Neural progenitor cell (in vitro differentiated cells): ENCODE measurements around the gene FEV. TPM values are rescaled to one million over a fixed set of nuclear protein-coding genes. Genes with fewer than 3 reads are reported as not detected.
A peak's percentile ranks its signal among the peaks of the same experiment; 100 is the strongest.

Source experiments
- DNase-seq: peaks from one replicate; pipeline ENCODE4 v3.0.0-alpha.2; 2016; ENCODE audit warnings: low spot score
- H2AFZ ChIP-seq: fragments of 200-600 bp; sonication (generic); replicated peaks from 2 replicates; pipeline ENCODE4 v1.6.1; 2016; ENCODE audit warnings: antibody characterized with exemption
- H3F3A ChIP-seq: fragments of 200-600 bp; sonication (generic); 2 replicates; pipeline ENCODE4 v1.6.1; 2016; ENCODE audit warnings: antibody characterized with exemption, low read depth
- H3K27ac ChIP-seq: fragments of 200-600 bp; sonication (generic); 2 replicates; pipeline ENCODE4 v1.5.1; 2016; ENCODE audit warnings: mild to moderate bottlenecking
- H3K27me3 ChIP-seq: fragments of 200-600 bp; sonication (generic); 2 replicates; pipeline ENCODE4 v1.6.1; 2016; ENCODE audit warnings: mild to moderate bottlenecking, moderate library complexity
- H3K36me3 ChIP-seq: fragments of 200-600 bp; sonication (generic); 2 replicates; pipeline ENCODE4 v1.5.1; 2016
- H3K4me1 ChIP-seq: fragments of 200-600 bp; sonication (generic); 2 replicates; pipeline ENCODE4 v1.6.1; 2016; ENCODE audit warnings: mixed run types
- H3K4me2 ChIP-seq: fragments of 200-600 bp; sonication (generic); 2 replicates; pipeline ENCODE4 v1.6.1; 2016
- H3K4me3 ChIP-seq: fragments of 200-600 bp; sonication (generic); 2 replicates; pipeline ENCODE4 v1.5.1; 2016
- H3K79me2 ChIP-seq: fragments of 200-600 bp; sonication (generic); 2 replicates; pipeline ENCODE4 v1.6.1; 2016; ENCODE audit warnings: low read depth
- H3K9ac ChIP-seq: fragments of 200-600 bp; sonication (generic); 2 replicates; pipeline ENCODE4 v1.6.1; 2016
- H3K9me3 ChIP-seq: fragments of 200-600 bp; sonication (generic); 2 replicates; pipeline ENCODE4 v1.5.1; 2016; ENCODE audit warnings: low read depth
- H4K20me1 ChIP-seq: fragments of 200-600 bp; sonication (generic); 2 replicates; pipeline ENCODE4 v1.6.1; 2016; ENCODE audit warnings: low read depth
- H3K27ac Mint-ChIP-seq: 3 replicates; pipeline ENCODE4 v1.8.0; 2021; ENCODE audit warnings: mixed read lengths
- H3K27me3 Mint-ChIP-seq: 2 replicates; pipeline ENCODE4 v1.8.0; 2022; ENCODE audit warnings: low read depth, mild to moderate bottlenecking, inconsistent platforms, moderate library complexity, mixed read lengths; ENCODE audit not compliant: insufficient read depth
- H3K36me3 Mint-ChIP-seq: 3 replicates; pipeline ENCODE4 v1.8.0; 2021; ENCODE audit warnings: mixed read lengths
- H3K4me1 Mint-ChIP-seq: 3 replicates; pipeline ENCODE4 v1.8.0; 2021; ENCODE audit warnings: mixed read lengths
- H3K4me3 Mint-ChIP-seq: 3 replicates; pipeline ENCODE4 v1.8.0; 2021; ENCODE audit warnings: mild to moderate bottlenecking, moderate library complexity, mixed read lengths
- H3K9me3 Mint-ChIP-seq: 3 replicates; pipeline ENCODE4 v1.8.0; 2020; ENCODE audit warnings: mixed read lengths
- EZH2 ChIP-seq: fragments of 200-600 bp; sonication (generic); IDR thresholded peaks from 2 replicates; pipeline ENCODE4 v1.6.1; 2017; ENCODE audit warnings: antibody characterized with exemption, mild to moderate bottlenecking, moderate library complexity
- EZH2phosphoT487 ChIP-seq: fragments of 200-600 bp; sonication (generic); IDR thresholded peaks from 2 replicates; pipeline ENCODE4 v1.6.1; 2017; ENCODE audit warnings: antibody characterized with exemption
- total RNA-seq: library from RNA; depleted of rRNA; stranded (reverse); fragments of >200 nt; gene quantifications from 2 replicates; pipeline ENCODE4 v1.2.3, GENCODE V29; 2015; ENCODE audit warnings: low replicate concordance
- TF ChIP-seq, protein P1 (sequence below): fragments of 200-600 bp; sonication (generic); IDR thresholded peaks from 2 replicates; pipeline ENCODE4 v1.5.1; 2017; ENCODE audit warnings: antibody characterized with exemption, mild to moderate bottlenecking

The FEV gene
- total RNA-seq, 1 donor from 2014 or later: not detected

DNA sequence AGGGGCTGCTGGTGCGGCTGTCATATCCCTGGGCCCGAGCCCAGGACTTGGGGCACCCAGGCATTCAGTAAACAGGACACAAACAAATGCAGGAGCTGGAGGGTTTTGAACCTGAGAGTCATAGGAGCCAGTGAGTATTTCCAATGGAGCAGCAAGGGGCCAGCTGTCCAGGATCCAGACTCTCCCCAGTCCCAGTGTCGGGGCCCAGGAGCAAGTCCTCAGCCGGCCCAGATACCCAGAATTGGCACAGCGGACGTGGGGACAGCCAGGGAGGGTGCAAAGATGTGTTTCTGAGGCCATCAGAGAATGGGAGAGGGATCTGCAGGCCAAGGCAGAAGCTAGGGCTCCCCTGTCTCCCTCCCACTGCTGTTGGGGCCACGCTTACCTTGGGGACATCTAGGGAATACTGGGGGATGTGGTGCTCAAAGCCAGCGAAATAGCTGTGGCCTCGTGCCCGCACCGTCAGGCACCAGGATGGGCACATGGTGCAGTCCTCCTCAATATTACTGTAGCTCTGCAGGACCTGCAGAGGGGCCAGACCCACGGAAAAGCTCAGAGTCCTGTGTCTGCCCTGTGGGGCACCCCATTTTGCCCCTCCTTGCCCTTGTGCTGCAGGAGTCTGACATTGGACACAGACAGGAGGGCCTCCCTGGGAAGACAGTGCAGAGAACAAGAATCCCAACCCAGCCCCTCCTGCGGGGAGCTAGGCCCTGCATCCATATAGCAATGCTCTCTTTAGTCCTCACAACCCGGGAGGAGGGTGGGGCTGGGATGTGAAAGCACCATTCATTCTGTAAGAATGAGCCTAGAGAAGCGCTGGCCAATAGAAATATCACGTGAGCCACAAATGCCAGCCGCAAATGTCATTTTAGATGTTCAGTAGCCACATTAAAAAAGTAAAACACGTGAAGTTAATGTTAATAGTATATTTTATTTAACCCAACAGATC is 40.9 kb upstream of the FEV start:
- DNase-seq: no peak
- Mint-ChIP-seq H3K36me3 (no peaks in the 10 kb centered on the region), H3K9me3 (no peaks in the 10 kb centered on the region), H3K4me1 (peaks cover 7% of the 10 kb centered on the region), H3K27ac (no peak overlapping the region), H3K27me3 (peaks cover 3% of the 10 kb centered on the region), H3K4me3 (no peak overlapping the region)
- Histone ChIP-seq H3K4me3 (no peak overlapping the region), H2AFZ (no peak overlapping the region), H3K79me2 (no peaks in the 10 kb centered on the region), H3K27me3 (peaks cover under 1% of the 10 kb centered on the region), H3K9me3 (no peaks in the 10 kb centered on the region), H3K9ac (no peak overlapping the region), H4K20me1 (no peaks in the 10 kb centered on the region), H3K4me2 (no peak overlapping the region), H3K27ac (no peak overlapping the region), H3K36me3 (no peaks in the 10 kb centered on the region), H3K4me1 (peaks cover 3% of the 10 kb centered on the region), H3F3A (no peaks in the 10 kb centered on the region)
- TF ChIP-seq, protein P1, sequence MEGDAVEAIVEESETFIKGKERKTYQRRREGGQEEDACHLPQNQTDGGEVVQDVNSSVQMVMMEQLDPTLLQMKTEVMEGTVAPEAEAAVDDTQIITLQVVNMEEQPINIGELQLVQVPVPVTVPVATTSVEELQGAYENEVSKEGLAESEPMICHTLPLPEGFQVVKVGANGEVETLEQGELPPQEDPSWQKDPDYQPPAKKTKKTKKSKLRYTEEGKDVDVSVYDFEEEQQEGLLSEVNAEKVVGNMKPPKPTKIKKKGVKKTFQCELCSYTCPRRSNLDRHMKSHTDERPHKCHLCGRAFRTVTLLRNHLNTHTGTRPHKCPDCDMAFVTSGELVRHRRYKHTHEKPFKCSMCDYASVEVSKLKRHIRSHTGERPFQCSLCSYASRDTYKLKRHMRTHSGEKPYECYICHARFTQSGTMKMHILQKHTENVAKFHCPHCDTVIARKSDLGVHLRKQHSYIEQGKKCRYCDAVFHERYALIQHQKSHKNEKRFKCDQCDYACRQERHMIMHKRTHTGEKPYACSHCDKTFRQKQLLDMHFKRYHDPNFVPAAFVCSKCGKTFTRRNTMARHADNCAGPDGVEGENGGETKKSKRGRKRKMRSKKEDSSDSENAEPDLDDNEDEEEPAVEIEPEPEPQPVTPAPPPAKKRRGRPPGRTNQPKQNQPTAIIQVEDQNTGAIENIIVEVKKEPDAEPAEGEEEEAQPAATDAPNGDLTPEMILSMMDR: no peak
- TF ChIP-seq EZH2phosphoT487 (no peak), EZH2 (no peak)

DNA sequence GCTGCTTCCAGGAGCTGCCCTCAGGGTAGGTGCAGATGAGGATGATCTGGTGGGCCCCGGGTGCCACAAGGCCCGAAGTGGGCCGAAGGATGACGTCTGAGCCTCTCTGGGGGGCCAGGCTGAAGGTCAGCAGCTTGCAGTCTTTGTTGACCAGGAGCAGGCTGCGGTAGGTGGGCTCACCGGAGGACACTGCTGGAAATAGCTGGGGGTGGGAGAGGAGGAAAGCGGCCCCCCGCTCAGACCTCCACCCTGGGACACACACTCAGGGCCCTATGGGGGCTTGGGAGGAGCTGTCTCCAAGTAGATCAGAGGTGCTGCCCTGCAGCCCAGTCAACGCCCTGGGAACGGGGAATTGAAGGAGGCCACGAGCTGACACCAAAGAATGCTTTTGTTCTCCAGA is 39.1 kb upstream of the FEV start:
- no peak overlapping the region for H3K4me2 ChIP-seq
- H3K27ac Mint-ChIP-seq: no peak overlapping the region
- H3K9me3 ChIP-seq: no peaks in the 10 kb centered on the region
- no peak overlapping the region for H2AFZ ChIP-seq
- peak; percentile 50 for DNase-seq
- no peaks in the 10 kb centered on the region for H4K20me1 ChIP-seq
- TF ChIP-seq, protein P1: no peak
- TF ChIP-seq EZH2 (no peak), EZH2phosphoT487 (no peak)
- H3K27me3 ChIP-seq: peaks cover 16% of the 10 kb centered on the region
- H3K36me3 Mint-ChIP-seq: no peaks in the 10 kb centered on the region
- H3K4me3 Mint-ChIP-seq: no peak overlapping the region
- no peaks in the 10 kb centered on the region for H3F3A ChIP-seq
- no peaks in the 10 kb centered on the region for H3K9me3 Mint-ChIP-seq
- no peak overlapping the region for H3K4me3 ChIP-seq
- H3K36me3 ChIP-seq: no peaks in the 10 kb centered on the region
- peaks cover 3% of the 10 kb centered on the region for H3K4me1 ChIP-seq
- H3K27ac ChIP-seq: no peak overlapping the region
- no peak overlapping the region for H3K9ac ChIP-seq
- H3K4me1 Mint-ChIP-seq: peaks cover 2% of the 10 kb centered on the region
- peaks cover 4% of the 10 kb centered on the region for H3K27me3 Mint-ChIP-seq
- no peaks in the 10 kb centered on the region for H3K79me2 ChIP-seq

DNA sequence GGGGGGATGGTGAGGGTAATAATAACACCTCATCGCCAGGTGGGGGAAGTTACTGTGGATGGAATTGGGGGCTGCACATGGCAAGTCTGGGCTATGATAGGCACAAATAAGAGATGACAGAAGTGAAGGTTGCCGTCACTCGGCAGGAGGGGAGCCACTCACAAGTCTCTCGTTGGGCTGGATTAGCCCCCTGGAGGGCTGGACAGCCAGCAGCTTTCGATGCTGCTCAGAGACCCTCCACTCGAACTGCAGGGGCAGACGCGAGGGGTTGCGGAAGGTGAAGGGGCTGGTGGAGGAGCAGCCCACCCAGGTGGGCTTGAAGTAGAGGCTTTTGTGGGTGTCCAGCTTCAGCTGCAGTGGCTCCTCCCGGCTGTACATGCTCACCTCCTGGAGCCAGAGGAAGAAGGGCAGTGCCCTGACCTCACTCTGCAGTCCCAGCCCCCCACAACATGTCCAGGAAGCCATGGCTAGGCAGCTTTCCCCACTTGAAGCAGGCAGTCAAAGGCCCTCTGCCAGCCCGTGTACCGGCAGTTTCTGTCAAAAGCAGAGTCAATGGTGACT is 38.1 kb upstream of the FEV start:
- H3K27ac Mint-ChIP-seq: no peak overlapping the region
- no peak overlapping the region for H3K4me3 Mint-ChIP-seq
- no peak for DNase-seq
- H3K4me2 ChIP-seq: no peak overlapping the region
- H3K9ac ChIP-seq: no peak overlapping the region
- H3K9me3 ChIP-seq: no peaks in the 10 kb centered on the region
- H3K27me3 Mint-ChIP-seq: peaks cover 4% of the 10 kb centered on the region
- H3K36me3 ChIP-seq: no peaks in the 10 kb centered on the region
- TF ChIP-seq, protein P1: no peak
- TF ChIP-seq EZH2phosphoT487 (no peak), EZH2 (no peak)
- H3K9me3 Mint-ChIP-seq: no peaks in the 10 kb centered on the region
- peaks cover 23% of the 10 kb centered on the region for H3K27me3 ChIP-seq
- no peak overlapping the region for H3K4me3 ChIP-seq
- no peaks in the 10 kb centered on the region for H3K36me3 Mint-ChIP-seq
- no peak overlapping the region for H2AFZ ChIP-seq
- peaks cover 2% of the 10 kb centered on the region for H3K4me1 Mint-ChIP-seq
- H4K20me1 ChIP-seq: no peaks in the 10 kb centered on the region
- no peaks in the 10 kb centered on the region for H3K79me2 ChIP-seq
- peaks cover 3% of the 10 kb centered on the region for H3K4me1 ChIP-seq
- H3F3A ChIP-seq: no peaks in the 10 kb centered on the region
- H3K27ac ChIP-seq: no peak overlapping the region
